Fibroblast of skin of left quadriceps (primary cell): ENCODE measurements around the gene LRP1-AS.

Source experiments
- DNase-seq, 2 experiments: peaks; one replicate each; pipeline ENCODE4 v3.0.0-alpha.2; 2013; ENCODE audit warnings: low read depth in 2 of 2

LRP1-AS gene

GRCh38 chr12:57119294-57120085 is 27.9 kb downstream of the LRP1-AS start:
- DNase-seq: no peak

GRCh38 chr12:57118711-57119271 is 28.6 kb downstream of the LRP1-AS start:
- DNase-seq: no peak

- no peak for DNase-seq
These were observed 30.7 kb downstream of the LRP1-AS start for GRCh38 chr12:57116580-57117281.

- no peak for DNase-seq
These were observed 34.7 kb downstream of the LRP1-AS start for GRCh38 chr12:57112492-57113294.

- peak in 1 of 2 experiments; percentile 62 for DNase-seq
These were observed 36.2 kb downstream of the LRP1-AS start, which contains the start of gene STAT6 for GRCh38 chr12:57111031-57111734. Gene STAT6 (minus strand): TSS chr12:57111362. CDS start chr12:57108278, 3,084 bp downstream.

- DNase-seq: no peak
These were observed 37.1 kb downstream of the LRP1-AS start for GRCh38 chr12:57110104-57111030.

GRCh38 chr12:57109207-57110103 is 38.0 kb downstream of the LRP1-AS start:
- no peak for DNase-seq

- DNase-seq: no peak
These were observed 39.8 kb downstream of the LRP1-AS start for GRCh38 chr12:57107456-57108155.

GRCh38 chr12:57106021-57106708 is 41.3 kb downstream of the LRP1-AS start:
- no peak for DNase-seq

GRCh38 chr12:57105011-57105753 is 42.2 kb downstream of the LRP1-AS start:
- DNase-seq: no peak

- no peak for DNase-seq
These were observed 43.0 kb downstream of the LRP1-AS start for GRCh38 chr12:57104292-57104910.

- no peak for DNase-seq
These were observed 43.6 kb downstream of the LRP1-AS start for GRCh38 chr12:57103856-57104255.

- no peak for DNase-seq
These were observed 45.3 kb downstream of the LRP1-AS start for GRCh38 chr12:57101892-57102695.

- DNase-seq: no peak
These were observed 47.7 kb downstream of the LRP1-AS start for GRCh38 chr12:57099766-57100165.

GRCh38 chr12:57099047-57099714 is 48.2 kb downstream of the LRP1-AS start:
- no peak for DNase-seq
